Measurements from ENCODE around the gene SLC26A8.

SLC26A8 gene

GRCh38 chr6:35905141-35905785, 119.2 kb downstream of the SLC26A8 start:
- no peak overlapping the region for H3K4me3 ChIP-seq (ENCODE audit: low read depth, low read length)
- no peak for TF ChIP-seq CTCF (IDR thresholded peaks at IDR 0.05; ENCODE audit: borderline replicate concordance, insufficient read depth, low read depth, low read length)

- no peak overlapping the region for H3K4me3 ChIP-seq (ENCODE audit: low read depth, low read length)
- no peak for TF ChIP-seq CTCF (IDR thresholded peaks at IDR 0.05; ENCODE audit: borderline replicate concordance, insufficient read depth, low read depth, low read length)
These were observed 120.8 kb downstream of the SLC26A8 start for GRCh38 chr6:35903679-35904078.

- H3K4me3 ChIP-seq (ENCODE audit: low read depth, low read length), result no peak overlapping the region
- TF ChIP-seq CTCF (IDR thresholded peaks at IDR 0.05; ENCODE audit: borderline replicate concordance, insufficient read depth, low read depth, low read length), result no peak
These were observed 124.0 kb downstream of the SLC26A8 start for GRCh38 chr6:35900448-35900847.

GRCh38 chr6:35898003-35898402, 126.4 kb downstream of the SLC26A8 start:
- no peak overlapping the region for H3K4me3 ChIP-seq (ENCODE audit: low read depth, low read length)
- TF ChIP-seq CTCF (IDR thresholded peaks at IDR 0.05; ENCODE audit: borderline replicate concordance, insufficient read depth, low read depth, low read length), result no peak

- H3K4me3 ChIP-seq (ENCODE audit: low read depth, low read length), result no peak overlapping the region
- TF ChIP-seq CTCF (IDR thresholded peaks at IDR 0.05; ENCODE audit: borderline replicate concordance, insufficient read depth, low read depth, low read length), result no peak
These were observed 127.0 kb downstream of the SLC26A8 start for GRCh38 chr6:35897486-35897885.

- no peak overlapping the region for H3K4me3 ChIP-seq (ENCODE audit: low read depth, low read length)
- no peak for TF ChIP-seq CTCF (IDR thresholded peaks at IDR 0.05; ENCODE audit: borderline replicate concordance, insufficient read depth, low read depth, low read length)
These were observed 127.4 kb downstream of the SLC26A8 start for GRCh38 chr6:35897036-35897435.

- no peak for TF ChIP-seq CTCF (IDR thresholded peaks at IDR 0.05; ENCODE audit: borderline replicate concordance, insufficient read depth, low read depth, low read length)
- no peak overlapping the region for H3K4me3 ChIP-seq (ENCODE audit: low read depth, low read length)
These were observed 128.2 kb downstream of the SLC26A8 start for GRCh38 chr6:35896228-35896627.
